Fibroblast of skin of right biceps (primary cell): Measurements from ENCODE around the gene EXD2.
"Not testable (repeated sequence)": the region's sequence is repeated elsewhere in the genome, so short reads cannot be mapped to it uniquely, and the experiment has no call there.

Experiments
- DNase-seq: peaks from one replicate; pipeline ENCODE4 v3.0.0-alpha.2; 2013

Gene EXD2

DNA sequence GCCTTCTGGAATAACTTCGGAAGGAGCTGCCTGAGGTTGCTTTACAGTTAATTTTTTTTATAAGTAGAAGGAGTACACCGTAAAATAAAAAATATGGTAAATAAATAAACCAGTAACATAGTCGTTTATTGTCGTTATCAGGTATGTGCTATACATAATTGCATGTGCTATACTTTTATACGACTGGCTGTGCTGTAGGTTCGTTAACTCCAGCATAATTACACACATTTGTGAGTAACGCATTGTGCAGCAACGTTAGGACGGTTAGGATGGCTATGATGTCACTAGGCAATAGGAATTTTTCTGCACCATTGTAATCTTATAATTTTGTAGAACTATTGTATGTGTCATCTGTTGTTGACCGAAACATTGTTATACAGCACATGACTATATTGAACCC, 8.5 kb downstream of the EXD2 start:
- no peak for DNase-seq

DNA sequence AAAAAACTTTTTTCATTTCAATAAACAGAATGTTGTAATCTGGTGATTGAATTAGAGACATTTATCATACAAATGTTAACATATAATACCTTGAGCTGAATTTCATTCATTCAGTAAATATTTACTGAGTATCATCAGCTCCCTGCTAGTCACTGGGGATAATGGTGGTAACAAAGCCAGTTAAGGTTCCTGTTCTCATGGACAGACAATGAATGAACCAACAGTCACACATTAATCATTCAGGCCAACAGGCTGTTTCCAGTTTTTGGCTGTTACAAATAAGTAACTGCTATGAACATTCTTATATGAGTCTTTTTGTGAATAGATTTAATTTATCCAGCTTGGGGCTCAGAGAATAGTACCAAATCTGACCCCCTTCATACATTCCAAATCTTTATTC, 13.5 kb downstream of the EXD2 start:
- DNase-seq, result peak; percentile 2

DNA sequence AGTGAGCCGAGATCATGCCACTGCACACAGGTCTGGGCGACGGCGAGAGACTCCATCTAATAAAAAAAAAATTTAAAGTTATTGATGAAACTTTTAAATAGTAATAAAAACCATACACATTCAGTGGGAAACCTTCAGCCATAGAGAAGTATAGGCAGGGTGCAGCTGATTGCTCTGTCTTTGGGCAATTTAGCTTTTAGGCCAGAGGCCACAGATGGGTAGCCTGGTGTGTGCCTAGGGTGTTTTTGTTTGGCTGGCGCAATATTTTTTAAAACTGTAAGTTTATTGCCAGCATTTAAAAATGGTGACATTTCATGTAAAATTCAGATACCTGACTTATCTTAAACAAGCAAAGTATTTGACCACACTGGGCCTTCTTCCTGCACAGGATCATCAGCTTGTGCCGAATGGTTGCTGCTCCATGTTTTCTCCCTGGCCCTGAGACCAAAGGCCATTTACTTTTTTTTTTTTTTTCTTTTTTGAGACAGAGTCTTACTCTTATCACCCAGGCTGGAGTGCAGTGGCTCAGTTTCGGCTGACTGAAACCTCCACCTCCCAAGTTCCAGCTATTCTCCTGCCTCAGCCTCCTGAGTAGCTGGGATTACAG, 16.2 kb downstream of the EXD2 start:
- no peak for DNase-seq

DNA sequence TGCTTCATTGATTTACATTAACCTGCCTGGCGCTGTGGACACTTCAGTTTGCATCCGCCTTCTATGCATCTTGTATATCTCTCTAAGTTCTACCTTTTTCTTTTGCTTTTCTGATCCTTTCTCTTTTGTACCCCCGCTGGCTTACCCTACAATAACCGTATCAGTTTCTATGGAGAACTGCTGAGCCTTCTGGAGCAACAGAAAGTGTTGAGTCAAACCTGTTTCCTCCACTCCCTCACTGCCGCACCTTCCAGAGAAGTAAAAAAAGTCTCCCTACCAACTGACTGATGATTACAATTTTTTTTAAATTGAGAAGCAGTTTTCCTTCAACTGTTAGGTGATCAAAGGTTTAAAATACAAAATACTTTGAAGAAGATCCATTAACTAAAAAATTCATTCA, 17.4 kb downstream of the EXD2 start:
- no peak for DNase-seq

DNA sequence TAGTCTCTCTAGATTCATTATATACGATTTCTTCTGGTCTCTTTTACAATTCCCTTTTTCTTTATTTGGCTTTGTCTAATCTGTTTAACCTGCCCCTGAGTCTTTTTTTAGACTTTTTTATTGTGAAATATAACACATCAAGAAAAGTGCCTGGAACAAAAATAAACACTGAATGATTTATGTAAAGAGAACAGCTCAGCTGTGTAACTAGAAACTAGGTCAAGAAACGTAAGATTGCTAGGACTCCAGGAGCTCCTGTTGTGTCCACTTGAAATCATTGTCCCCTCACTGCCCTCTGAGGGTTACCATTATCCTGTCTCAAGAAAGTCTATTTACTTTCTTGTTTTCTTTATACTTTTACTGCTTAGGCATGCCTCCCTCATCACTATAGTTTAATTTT, 23.1 kb downstream of the EXD2 start:
- no peak for DNase-seq

DNA sequence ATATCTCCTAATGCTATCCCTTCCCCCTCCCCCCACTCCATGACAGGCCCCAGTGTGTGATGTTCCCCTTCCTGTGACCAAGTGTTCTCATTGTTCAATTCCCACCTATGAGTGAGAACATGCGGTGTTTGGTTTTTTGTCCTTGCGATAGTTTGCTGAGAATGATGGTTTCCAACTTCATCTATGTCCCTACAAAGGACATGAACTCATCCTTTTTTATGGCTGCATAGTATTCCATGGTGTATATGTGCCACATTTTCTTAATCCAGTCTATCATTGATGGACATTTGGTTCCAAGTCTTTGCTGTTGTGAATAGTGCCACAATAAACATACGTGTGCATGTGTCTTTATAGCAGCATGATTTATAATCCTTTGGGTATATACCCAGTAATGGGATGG, 26.4 kb downstream of the EXD2 start:
- DNase-seq, result not testable (repeated sequence)

DNA sequence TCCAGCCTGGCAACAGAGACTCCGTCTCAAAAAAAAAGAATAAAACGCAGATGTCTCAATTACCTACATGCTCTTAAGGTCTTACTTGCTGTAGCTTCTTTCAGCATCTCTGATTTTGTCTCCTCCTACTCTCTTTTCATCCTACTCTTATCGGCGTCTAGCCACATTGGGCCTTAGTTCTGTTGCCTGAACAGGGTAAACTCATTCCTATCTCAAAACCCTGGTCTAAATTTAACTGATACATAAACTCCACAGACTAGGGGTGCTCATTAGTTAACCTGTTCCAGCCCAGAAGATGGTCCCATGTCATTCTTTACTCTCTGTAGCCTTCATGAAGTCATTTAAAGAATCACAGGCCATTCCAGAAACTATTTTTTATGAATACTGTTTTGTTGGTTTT, 33.6 kb downstream of the EXD2 start:
- DNase-seq, result no peak

DNA sequence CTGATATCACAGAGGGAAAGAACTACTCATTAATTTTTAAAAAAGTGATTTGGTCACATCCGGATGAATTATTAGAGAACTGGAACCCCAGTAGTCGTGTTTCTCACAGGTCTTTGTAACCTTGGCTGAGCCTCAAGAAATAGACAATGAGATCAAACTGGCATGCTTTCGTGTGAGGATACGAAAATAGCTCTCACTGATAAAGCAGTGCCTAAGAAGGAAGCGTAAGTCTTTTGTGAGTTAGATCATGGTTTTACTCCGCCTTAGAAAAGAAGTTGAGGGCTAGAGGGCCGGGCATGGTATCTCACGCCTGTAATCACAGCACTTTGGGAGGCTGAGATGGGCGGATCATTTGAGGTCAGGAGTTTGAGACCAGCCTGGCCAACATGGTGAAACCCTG, 34.9 kb downstream of the EXD2 start:
- no peak for DNase-seq

DNA sequence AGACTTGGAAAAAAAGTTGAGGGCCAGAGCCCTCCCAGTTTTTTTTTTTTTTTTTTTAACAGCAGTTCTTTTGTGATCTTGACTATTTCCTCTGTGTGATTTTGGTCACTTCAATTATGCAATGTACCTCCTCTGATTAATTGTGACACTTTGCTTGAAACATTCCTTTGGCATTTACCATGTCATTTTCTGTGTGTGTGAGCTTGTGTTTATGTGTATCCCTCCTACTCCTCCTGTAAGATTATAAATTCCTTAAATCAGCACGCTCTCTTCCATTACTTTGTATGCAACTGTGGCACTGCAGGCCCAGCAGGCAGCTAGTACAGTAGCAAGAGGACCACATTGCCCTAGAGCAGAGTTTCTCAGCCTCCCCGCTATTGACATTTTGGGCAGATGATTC, 35.4 kb downstream of the EXD2 start:
- DNase-seq, result peak; percentile 26

DNA sequence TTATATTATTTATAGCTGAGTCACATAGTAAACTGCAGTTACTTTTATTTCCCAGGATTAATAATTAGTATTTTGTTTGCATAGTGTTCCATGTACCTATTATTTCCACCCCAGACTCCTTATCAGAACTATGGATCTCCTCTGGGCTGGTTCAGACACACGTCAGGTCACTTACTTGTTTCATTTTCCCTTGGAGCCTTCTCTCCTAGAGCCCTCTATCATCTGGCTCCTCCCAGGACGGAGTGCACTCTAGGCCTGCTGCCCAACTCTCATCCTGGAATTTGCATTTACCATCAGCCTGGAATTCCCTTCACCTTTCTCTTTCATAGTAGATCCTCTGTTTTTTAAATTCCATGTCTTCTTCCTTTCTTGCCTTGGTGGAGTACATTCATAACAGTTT, 40.2 kb downstream of the EXD2 start:
- DNase-seq, result no peak

DNA sequence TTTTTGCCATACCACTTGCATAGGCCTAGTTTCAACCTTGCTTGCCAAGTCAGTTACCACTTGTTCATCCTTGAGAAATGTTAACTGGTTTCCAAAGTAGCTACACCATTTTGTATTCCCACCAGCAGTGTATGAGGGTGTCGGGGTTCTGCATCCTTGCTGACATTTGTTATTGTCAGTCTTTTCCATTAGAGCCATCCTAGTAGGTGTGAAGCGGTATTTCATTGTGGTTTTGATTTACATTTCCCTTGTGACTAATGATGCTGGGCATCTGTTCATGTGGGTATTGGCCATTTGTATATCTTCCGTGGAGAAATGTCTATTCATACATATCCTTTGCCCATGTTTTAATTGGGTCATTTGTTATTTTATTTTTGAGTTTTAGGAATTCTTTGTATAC, 41.1 kb downstream of the EXD2 start:
- no peak for DNase-seq

DNA sequence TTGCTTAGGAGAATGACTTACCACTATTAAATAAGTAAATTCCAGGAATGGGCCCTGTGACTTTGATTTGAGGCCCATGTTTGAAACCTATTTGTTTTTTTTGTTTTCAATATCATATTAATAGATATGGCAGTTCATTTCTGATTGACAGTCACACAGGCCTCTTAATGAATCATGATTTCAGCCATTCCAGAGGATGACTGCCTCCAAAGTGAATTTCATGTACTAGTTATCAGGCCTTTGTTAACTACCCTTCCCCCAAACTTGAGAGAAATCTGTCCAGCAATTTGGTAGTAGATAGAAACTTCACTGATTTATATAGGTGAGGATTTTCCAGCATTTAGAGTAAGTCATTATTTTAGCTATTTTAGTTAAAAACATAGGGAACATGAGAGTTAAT, 42.8 kb downstream of the EXD2 start:
- DNase-seq, result no peak

DNA sequence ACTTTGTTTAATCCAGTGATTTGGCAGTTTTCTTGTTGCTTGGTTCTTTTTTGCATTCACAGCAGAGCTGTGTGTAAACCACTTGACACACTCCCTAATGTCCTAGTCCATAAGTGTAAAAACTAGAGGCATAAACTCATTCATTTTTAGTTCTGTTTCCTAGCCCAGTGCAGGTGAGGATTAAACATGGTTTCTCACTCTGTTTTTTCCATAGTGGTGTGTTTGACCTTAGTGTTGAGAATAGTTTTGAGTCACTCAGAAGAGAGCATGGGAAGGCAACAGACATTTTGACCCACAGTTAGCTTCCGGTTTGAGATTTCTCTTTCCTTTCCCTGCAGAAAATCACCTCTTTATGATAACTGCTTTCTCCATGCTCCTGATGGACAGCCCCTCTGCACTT, 44.4 kb downstream of the EXD2 start:
- no peak for DNase-seq

DNA sequence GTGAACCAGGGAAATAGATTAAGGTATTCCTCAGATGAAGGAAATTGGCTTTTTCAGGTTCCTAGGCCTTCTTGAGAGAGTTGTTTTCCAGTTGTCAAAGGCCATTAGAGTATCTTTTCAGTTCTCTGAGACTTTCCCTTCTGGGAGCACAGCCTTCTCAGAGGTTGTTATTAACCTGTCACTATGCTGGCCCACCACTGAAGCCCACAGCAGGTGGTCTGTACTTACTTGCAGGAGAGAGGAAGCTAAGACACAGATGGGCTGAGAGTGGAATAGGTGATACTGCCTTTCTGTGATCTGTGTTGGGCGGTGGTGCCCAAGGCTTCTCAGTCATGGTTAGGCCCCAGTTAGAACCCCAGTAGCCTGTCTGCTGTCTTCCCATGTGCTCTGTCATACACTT, 45.8 kb downstream of the EXD2 start:
- DNase-seq, result no peak

DNA sequence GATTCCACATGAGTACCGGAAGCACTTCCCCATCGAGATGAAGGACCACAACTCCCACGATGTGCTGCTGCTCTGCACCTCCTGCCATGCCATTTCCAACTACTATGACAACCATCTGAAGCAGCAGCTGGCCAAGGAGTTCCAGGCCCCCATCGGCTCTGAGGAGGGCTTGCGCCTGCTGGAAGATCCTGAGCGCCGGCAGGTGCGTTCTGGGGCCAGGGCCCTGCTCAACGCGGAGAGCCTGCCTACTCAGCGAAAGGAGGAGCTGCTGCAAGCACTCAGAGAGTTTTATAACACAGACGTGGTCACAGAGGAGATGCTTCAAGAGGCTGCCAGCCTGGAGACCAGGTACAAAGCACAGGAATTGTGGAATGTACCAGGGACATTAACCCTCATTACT, 46.3 kb downstream of the EXD2 start:
- no peak for DNase-seq

DNA sequence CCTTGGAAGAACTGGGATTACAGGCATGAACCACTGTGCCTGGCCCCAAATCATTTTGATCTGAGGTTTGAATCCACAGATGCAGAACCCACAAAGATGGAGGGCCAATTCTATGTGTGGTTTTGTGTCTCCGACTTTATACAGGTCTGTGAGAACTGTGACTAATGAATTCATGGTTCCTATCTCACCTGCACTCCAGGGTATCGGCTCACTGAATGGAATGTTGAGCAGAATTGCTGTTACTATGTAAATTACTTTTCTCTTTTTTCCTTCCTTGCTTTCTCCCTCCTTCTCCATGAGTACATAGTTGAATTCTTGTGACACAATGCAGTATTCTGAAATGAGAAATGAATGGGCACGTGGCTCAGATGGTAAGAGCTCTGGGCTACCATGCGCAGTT, 47.6 kb downstream of the EXD2 start:
- DNase-seq, result no peak

DNA sequence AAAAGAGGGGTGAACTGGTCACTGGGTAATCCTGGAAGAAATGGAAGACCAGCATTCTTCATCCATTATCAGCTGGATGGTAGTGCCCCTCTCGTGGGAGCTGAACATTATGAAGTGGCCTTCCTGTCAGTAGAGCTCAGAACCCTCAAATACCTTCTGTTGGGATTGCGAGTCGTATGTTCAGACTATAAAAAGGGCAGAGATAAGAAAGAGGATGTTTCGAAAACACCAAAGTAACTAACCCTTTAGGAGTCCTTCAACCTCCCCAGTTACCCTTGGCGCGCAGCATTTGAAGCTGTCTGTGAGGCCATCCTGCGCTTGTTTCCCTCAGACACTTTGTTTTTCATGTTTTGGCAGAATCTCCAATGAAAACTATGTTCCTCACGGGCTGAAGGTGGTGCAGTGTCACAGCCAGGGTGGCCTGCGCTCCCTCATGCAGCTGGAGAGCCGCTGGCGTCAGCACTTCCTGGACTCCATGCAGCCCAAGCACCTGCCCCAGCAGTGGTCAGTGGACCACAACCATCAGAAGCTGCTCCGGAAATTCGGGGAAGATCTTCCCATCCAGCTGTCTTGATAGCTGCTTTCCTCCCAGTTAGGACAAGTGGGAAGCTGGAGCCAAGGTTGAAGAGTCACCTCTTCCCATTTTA, 49.4 kb downstream of the EXD2 start:
- no peak for DNase-seq

DNA sequence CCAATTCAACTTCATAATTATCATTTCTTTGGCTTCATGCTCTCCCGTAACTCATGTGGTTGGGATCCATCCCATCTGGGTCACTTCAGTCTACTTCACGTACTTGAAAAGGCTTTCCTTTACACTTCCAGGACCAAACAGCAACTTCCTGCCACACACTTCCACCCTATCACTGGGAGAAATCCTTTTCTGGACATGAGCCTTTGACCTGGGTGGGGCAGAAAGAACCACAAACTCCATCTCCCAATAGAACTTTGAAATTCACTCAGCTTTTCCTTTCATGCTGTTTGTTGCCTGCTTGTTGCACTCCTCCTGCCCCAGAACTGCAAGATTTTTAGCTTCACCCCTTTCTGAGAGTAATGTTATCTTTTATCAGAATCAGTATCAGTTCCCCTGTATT, 50.3 kb downstream of the EXD2 start:
- DNase-seq, result no peak

DNA sequence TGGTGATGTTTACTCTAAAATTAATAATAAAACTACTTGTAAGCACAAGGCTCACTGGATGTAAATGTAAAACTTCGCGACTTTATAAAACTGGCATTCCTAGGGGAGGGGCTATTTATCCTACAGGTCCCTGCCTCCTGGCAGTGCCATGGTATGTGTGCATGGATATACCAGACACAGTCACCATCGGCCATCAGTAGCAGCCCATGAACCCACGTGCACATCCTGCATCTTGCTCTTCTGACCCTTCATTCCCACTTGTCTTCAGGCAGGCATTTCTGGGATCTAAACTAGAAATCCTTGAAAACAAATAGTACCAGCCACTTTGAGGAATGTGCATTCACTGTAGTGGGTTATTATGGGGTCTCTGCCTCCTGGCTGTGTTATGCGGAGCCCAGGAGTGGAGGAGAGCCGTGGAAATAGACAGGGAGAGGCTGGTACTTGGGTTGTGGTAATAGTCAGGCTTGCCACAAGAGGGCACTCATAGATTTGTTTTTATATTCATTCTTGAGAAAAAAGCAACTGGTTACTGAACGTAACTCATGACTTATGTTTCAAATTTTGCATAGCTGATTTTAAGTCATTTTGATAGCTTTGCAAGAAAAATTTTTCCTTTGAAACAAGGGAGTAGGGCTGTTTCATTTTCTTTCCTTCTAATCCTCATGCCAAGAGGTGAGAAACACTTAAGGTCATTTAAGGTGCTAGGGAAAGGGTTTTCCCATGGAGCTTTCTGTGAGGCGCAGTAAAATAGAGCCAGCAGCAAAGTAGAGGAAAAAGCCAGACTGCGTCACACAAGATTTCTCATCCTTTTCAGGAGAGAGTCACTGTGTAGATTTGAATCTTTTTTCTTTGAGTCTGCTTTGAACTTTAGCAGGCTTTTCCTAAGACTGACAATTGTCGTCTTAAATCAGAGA, 51.3 kb downstream of the EXD2 start:
- DNase-seq, result peak; percentile 68

DNA sequence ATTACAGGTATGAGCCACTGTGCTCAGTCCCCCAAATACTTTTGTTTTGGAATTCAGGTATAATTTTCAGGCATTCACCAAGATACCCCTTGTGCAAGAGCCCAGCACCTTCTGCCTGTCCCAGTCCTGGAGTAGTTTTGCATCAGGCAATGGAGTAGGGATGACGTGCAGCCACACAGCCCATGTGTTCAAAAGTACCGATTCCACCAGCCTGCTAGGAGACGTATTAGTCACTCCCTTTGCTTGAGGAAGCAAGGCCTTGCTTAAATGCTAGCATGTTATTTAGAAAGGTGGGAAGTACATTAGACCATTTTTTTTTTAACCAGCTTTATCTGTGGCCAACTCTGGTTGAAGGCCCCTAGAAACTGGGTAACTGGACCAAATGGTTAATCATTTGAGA, 53.6 kb downstream of the EXD2 start:
- DNase-seq, result no peak

DNA sequence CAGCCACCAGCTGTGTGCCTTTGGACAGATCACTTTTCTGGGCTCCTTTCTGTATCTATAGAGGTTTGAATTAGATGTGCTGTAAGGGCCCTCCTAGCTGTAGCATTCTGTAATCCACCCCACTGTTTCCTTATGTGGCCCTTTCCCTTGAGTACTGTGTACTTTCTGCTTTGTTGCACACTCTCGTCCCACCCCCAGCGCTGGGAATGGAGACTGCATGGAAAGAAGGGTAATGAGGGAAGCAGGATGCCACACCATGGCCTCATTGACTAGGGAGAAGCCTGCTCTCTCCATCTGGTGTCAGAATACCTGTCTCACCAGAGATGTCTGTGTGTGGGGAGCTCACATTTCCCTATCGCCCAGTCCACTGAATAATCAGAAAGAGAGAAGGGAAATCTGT, 55.0 kb downstream of the EXD2 start:
- no peak for DNase-seq

DNA sequence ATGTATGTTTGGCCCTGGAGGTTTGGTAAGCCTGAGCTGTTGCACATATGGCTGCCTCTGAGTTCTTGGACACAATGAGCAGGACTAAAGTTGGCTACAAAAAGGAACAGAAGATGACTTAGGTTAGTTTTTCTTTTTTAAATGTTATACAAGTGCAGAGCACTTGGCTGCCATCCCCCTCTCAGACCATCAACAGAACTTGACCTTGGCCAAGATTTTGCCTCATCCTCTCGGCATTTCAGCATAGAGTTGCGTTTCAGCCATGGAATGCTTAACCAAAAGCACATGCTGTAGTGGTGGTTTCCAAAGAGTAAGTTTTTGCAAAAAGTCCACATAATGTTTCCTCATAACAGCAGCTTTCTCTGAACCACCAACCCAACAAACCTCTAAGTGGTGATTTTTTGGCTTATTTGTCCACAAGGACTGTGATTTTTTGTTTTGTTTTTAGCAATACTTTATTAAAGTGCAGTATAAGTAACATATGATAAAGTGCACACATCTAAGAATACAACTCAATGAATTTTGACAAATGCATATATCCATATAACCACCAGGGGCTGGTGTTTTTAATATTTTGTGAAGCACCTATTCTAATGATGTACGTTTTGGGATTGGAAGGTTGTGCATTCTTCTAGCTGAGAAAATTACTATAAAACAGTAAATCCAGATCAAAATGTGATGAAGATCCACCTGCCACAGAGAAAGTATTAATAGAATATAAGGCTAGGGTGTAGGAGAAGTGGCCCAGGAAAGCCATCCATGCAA, 56.6 kb downstream of the EXD2 start:
- peak; percentile 77 for DNase-seq

DNA sequence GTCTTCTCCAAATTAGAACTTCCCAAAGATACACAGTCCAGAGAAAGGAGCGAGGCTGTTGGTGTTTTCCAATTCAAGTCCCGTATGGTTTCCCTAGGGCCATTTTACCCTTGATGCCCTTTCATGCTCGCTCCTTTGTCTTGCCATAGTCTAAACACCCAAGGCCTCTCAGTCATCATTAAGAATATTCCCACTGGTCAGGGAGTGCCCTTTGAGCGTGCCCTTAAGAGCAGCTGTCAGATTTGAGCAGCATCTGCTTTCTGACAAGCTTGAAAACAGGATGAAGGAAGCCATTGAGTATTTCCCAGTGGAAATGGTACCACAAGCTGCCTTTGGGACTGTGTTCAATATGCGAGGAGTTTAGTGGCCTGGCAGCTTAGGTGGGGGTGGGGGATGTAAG, 58.3 kb downstream of the EXD2 start:
- DNase-seq, result no peak

DNA sequence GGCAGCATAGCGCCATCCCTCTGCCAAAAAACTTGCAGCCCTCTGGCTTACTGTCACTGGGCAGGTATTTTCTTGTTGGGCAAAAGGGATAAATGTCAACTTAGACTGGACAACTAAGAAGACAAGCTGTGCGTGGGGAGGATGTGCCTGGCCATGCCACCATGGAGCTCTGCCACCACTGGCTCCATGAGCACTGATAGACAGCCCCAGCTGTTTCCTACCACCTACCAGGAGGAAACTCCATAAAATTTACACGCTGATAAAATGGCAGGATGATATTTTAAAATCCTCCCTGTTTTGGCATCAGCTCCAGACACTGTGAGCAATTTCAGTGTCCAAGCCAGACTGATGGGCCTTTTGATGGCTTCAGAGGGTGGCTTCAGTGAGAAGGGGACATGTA, 61.6 kb downstream of the EXD2 start:
- DNase-seq, result no peak
